Activated CD8-positive, alpha-beta T cell treated with anti-CD3 and anti-CD28 coated beads, Interleukin-2, amount 10 ng/mL, durations not matched to agents 7 days and 5 days (primary cell): ENCODE results near the gene FES. TPM values are rescaled to one million over a fixed set of nuclear protein-coding genes. Genes with fewer than 3 reads are reported as not detected.
"Not testable (repeated sequence)": the region's sequence is repeated elsewhere in the genome, so short reads cannot be mapped to it uniquely, and the experiment has no call there.

Experiments used
- ATAC-seq: fragments of 150-1000 bp; cut with Tn5 transposase; one replicate; pipeline ENCODE4 v1.10.0; 2021; ENCODE audit warnings: moderate library complexity
- CTCF ChIA-PET: fragments of 350-600 bp; sonication (Branson Sonifier 250); formaldehyde crosslinking; loops from one replicate; lab custom pipeline; 2021; ENCODE audit warnings: antibody characterized with exemption; lab: Charles Lee
- POLR2A ChIA-PET: fragments of 350-600 bp; sonication (Branson Sonifier 250); formaldehyde crosslinking; loops from one replicate; lab custom pipeline; 2021; ENCODE audit warnings: antibody characterized with exemption; lab: Charles Lee
- DNase-seq: peaks from one replicate; pipeline ENCODE4 v3.0.0-alpha.2; 2020
- H3K27ac Mint-ChIP-seq: one replicate; pipeline ENCODE4 v1.8.0; 2021; ENCODE audit warnings: mild to moderate bottlenecking, mixed read lengths
- H3K27me3 Mint-ChIP-seq: one replicate; pipeline ENCODE4 v1.8.0; 2021; ENCODE audit warnings: low read depth, mixed read lengths
- H3K36me3 Mint-ChIP-seq: one replicate; pipeline ENCODE4 v1.8.0; 2021; ENCODE audit warnings: low read depth, mixed read lengths
- H3K4me1 Mint-ChIP-seq: one replicate; pipeline ENCODE4 v1.8.0; 2021; ENCODE audit warnings: low read depth, mixed read lengths
- H3K4me3 Mint-ChIP-seq: one replicate; pipeline ENCODE4 v1.8.0; 2021; ENCODE audit warnings: mild to moderate bottlenecking, mixed read lengths
- H3K9me3 Mint-ChIP-seq: one replicate; pipeline ENCODE4 v1.8.0; 2022; ENCODE audit warnings: mixed read lengths; ENCODE audit not compliant: insufficient read depth
- total RNA-seq, 2 experiments: library from RNA; stranded (reverse); gene quantifications; one replicate each; pipeline ENCODE4 v1.2.3, GENCODE V29; 2021

Gene FES
- total RNA-seq, 2 experiments from 2014 or later, result 10.5 to 11.1 TPM

GRCh38 chr15:90913398-90913944 is 29.2 kb downstream of the FES start:
- Mint-ChIP-seq H3K4me1 (no peaks in the 10 kb centered on the region), H3K9me3 (no peaks in the 10 kb centered on the region), H3K27ac (peak overlapping the region; percentile 52), H3K27me3 (no peaks in the 10 kb centered on the region), H3K36me3 (peaks cover 69% of the 10 kb centered on the region), H3K4me3 (no peak overlapping the region)
- ChIA-PET POLR2A (interaction anchor here (0.6 to 2.0 kb wide), 4 partner anchors 9 to 241 kb away, joined by 3 to 7 read pairs (median 4); no protein-coding TSS in a partner anchor), CTCF (interaction anchor here (3.2 kb wide), 1 partner anchor 19 kb away, joined by 20 read pairs; the partner anchor contains the start of gene HDDC3)
- ATAC-seq, result no peak
- no peak for DNase-seq

GRCh38 chr15:90914305-90915080 is 30.2 kb downstream of the FES start:
- ChIA-PET POLR2A (interaction anchor here (1.3 to 2.0 kb wide), 3 partner anchors 10 to 16 kb away, joined by 3 to 7 read pairs (median 5); no protein-coding TSS in a partner anchor), CTCF (interaction anchor here (1.0 to 3.2 kb wide), 2 partner anchors 11 to 18 kb away, joined by 3 to 20 read pairs; partner anchors contain the start of genes HDDC3 and MAN2A2)
- Mint-ChIP-seq H3K4me3 (no peak overlapping the region), H3K4me1 (no peaks in the 10 kb centered on the region), H3K27me3 (no peaks in the 10 kb centered on the region), H3K27ac (peak overlapping the region; percentile 52), H3K9me3 (no peaks in the 10 kb centered on the region), H3K36me3 (peaks cover 68% of the 10 kb centered on the region)
- ATAC-seq (no peak), DNase-seq (no peak)

GRCh38 chr15:90915216-90915807 is 31.0 kb downstream of the FES start:
- Mint-ChIP-seq H3K4me3 (no peak overlapping the region), H3K4me1 (no peaks in the 10 kb centered on the region), H3K27ac (peak overlapping the region; percentile 69), H3K36me3 (peaks cover 68% of the 10 kb centered on the region), H3K27me3 (no peaks in the 10 kb centered on the region), H3K9me3 (no peaks in the 10 kb centered on the region)
- ChIA-PET POLR2A (interaction anchor here (0.6 kb wide), 1 partner anchor 714 kb away, joined by 5 read pairs; no protein-coding TSS in a partner anchor), CTCF (interaction anchor here (3.2 kb wide), 1 partner anchor 18 kb away, joined by 20 read pairs; the partner anchor contains the start of gene HDDC3)
- DNase-seq, result no peak
- no peak for ATAC-seq

- CTCF ChIA-PET, result interaction anchor here (3.2 kb wide), 1 partner anchor 17 kb away, joined by 20 read pairs; the partner anchor contains the start of gene HDDC3
- H3K4me1 Mint-ChIP-seq, result no peaks in the 10 kb centered on the region
- H3K27ac Mint-ChIP-seq, result no peak overlapping the region
- H3K36me3 Mint-ChIP-seq, result peaks cover 72% of the 10 kb centered on the region
- H3K4me3 Mint-ChIP-seq, result no peak overlapping the region
- no peaks in the 10 kb centered on the region for H3K27me3 Mint-ChIP-seq
- H3K9me3 Mint-ChIP-seq, result no peaks in the 10 kb centered on the region
- no peak for ATAC-seq
- DNase-seq, result no peak
- POLR2A ChIA-PET, result interaction anchor here (0.6 kb wide), 1 partner anchor 714 kb away, joined by 5 read pairs; no protein-coding TSS in a partner anchor
These were observed 31.6 kb downstream of the FES start for GRCh38 chr15:90915808-90916440.

- no peaks in the 10 kb centered on the region for H3K4me1 Mint-ChIP-seq
- no peak overlapping the region for H3K4me3 Mint-ChIP-seq
- DNase-seq, result no peak
- H3K36me3 Mint-ChIP-seq, result peaks cover 75% of the 10 kb centered on the region
- ATAC-seq, result no peak
- POLR2A ChIA-PET, result no interaction called here
- CTCF ChIA-PET, result no interaction called here
- no peak overlapping the region for H3K27ac Mint-ChIP-seq
- H3K27me3 Mint-ChIP-seq, result no peaks in the 10 kb centered on the region
- H3K9me3 Mint-ChIP-seq, result no peaks in the 10 kb centered on the region
These were observed 32.2 kb downstream of the FES start for GRCh38 chr15:90916461-90916860.

- H3K27me3 Mint-ChIP-seq, result no peaks in the 10 kb centered on the region
- no peak overlapping the region for H3K27ac Mint-ChIP-seq
- no peak overlapping the region for H3K4me3 Mint-ChIP-seq
- ATAC-seq, result no peak
- no peaks in the 10 kb centered on the region for H3K4me1 Mint-ChIP-seq
- DNase-seq, result no peak
- ChIA-PET POLR2A (no interaction called here), CTCF (interaction anchor here (2.0 kb wide), 1 partner anchor 13 kb away, joined by 5 read pairs; no protein-coding TSS in a partner anchor)
- peaks cover 80% of the 10 kb centered on the region for H3K36me3 Mint-ChIP-seq
- H3K9me3 Mint-ChIP-seq, result no peaks in the 10 kb centered on the region
These were observed 33.3 kb downstream of the FES start for GRCh38 chr15:90917569-90917968.

GRCh38 chr15:90918034-90918788 is 33.9 kb downstream of the FES start:
- DNase-seq (no peak), ATAC-seq (no peak)
- no peak overlapping the region for H3K27ac Mint-ChIP-seq
- H3K27me3 Mint-ChIP-seq, result no peaks in the 10 kb centered on the region
- H3K36me3 Mint-ChIP-seq, result peaks cover 76% of the 10 kb centered on the region
- H3K4me1 Mint-ChIP-seq, result peaks cover 3% of the 10 kb centered on the region
- ChIA-PET CTCF (interaction anchor here (1.1 to 2.0 kb wide), 2 partner anchors 14 kb away, joined by 5 to 9 read pairs; partner anchors contain the start of gene HDDC3), POLR2A (interaction anchor here (0.6 kb wide), 1 partner anchor 16 kb away, joined by 3 read pairs; no protein-coding TSS in a partner anchor)
- H3K4me3 Mint-ChIP-seq, result no peak overlapping the region
- no peaks in the 10 kb centered on the region for H3K9me3 Mint-ChIP-seq

- ATAC-seq, result no peak
- POLR2A ChIA-PET, result interaction anchor here (0.6 kb wide), 2 partner anchors 13 to 17 kb away, joined by 3 read pairs; no protein-coding TSS in a partner anchor
These were observed 34.5 kb downstream of the FES start for GRCh38 chr15:90918835-90919234.

GRCh38 chr15:90921887-90922286 is 37.6 kb downstream of the FES start:
- CTCF ChIA-PET, result interaction anchor here (1.0 to 3.9 kb wide), 3 partner anchors 11 to 33 kb away, joined by 4 to 34 read pairs (median 4); partner anchors contain the start of genes HDDC3, MAN2A2 and RCCD1
- Mint-ChIP-seq H3K27ac (no peak overlapping the region), H3K9me3 (no peaks in the 10 kb centered on the region), H3K4me1 (peaks cover 13% of the 10 kb centered on the region), H3K4me3 (no peak overlapping the region), H3K27me3 (no peaks in the 10 kb centered on the region), H3K36me3 (peaks cover 56% of the 10 kb centered on the region)
- ATAC-seq, result no peak
- DNase-seq, result no peak
- POLR2A ChIA-PET, result no interaction called here

More at GRCh38 chr15:90918835-90919234, 34.5 kb downstream of the FES start:
- H3K27me3 Mint-ChIP-seq, result no peaks in the 10 kb centered on the region
- peaks cover 5% of the 10 kb centered on the region for H3K4me1 Mint-ChIP-seq
- H3K27ac Mint-ChIP-seq, result no peak overlapping the region
- DNase-seq, result no peak
- CTCF ChIA-PET, result interaction anchor here (1.1 to 2.0 kb wide), 2 partner anchors 13 to 14 kb away, joined by 5 to 9 read pairs; partner anchors contain the start of gene HDDC3
- H3K36me3 Mint-ChIP-seq, result peaks cover 74% of the 10 kb centered on the region
- no peak overlapping the region for H3K4me3 Mint-ChIP-seq
- H3K9me3 Mint-ChIP-seq, result no peaks in the 10 kb centered on the region

- ATAC-seq, result peak; percentile 33
- Mint-ChIP-seq H3K27ac (peak overlapping the region; percentile 34), H3K36me3 (peaks cover 50% of the 10 kb centered on the region), H3K4me1 (peaks cover 13% of the 10 kb centered on the region)
- H3K9me3 Mint-ChIP-seq, H3K4me3 Mint-ChIP-seq, H3K27me3 Mint-ChIP-seq, POLR2A ChIA-PET, DNase-seq: not testable (repeated sequence)
- CTCF ChIA-PET, result interaction anchor here (0.6 to 3.9 kb wide), 5 partner anchors 10 to 32 kb away, joined by 4 to 34 read pairs (median 4); partner anchors contain the start of genes HDDC3, MAN2A2, RCCD1 and UNC45A
These were observed 38.5 kb downstream of the FES start for GRCh38 chr15:90922712-90923322.
